Right lobe of liver (tissue), 4 donors: ENCODE results near the gene KRTAP10-1.

Experiments
- CTCF ChIP-seq, 4 donors: fragments of 200-600 bp in 3 of 4; fragments of 450-650 bp in 1 of 4; IDR thresholded peaks; one replicate each; pipeline versions ENCODE4 v1.5.1 to v1.8.0; 2016 to 2022; ENCODE audit warnings: antibody characterized with exemption in 4 of 4, mild to moderate bottlenecking in 2 of 4
- POLR2A ChIP-seq: fragments of 450-650 bp; IDR thresholded peaks from one replicate; pipeline ENCODE4 v1.6.1; 2017; ENCODE audit warnings: antibody characterized with exemption, mild to moderate bottlenecking
- donor health status: DM: no; HTN: no; CAD: no.
- donor health status: DM: no; HTN: no; CAD: no.
- donor health status: DM: no; HTN: yes; CAD: no.

DNA sequence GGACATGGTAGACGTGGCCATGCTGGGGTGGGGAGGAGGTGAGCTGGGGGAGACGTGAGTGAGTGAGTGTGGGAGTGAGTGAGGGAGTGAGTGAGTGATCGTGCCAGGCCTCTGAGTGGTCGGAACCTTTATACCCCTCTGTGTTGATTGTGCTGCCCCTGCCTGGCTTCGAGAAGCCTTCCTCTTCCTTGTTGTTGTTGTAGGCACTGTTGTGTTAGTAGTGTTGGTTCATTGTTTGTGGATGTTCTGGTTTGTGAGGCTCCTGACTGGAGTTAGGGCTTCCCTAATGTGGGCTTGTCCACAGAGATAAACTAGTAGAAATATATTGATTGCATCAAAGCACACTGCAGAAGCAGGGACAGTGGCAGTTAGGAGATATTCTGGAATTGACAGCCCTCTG lies 18.7 kb upstream of the KRTAP10-1 start, which contains the start of gene KRTAP10-3:
- TF ChIP-seq POLR2A (no peak), CTCF (IDR thresholded peaks at IDR 0.05) (no peak)
